ENCODE measurements around the gene POU2F3.

DNA sequence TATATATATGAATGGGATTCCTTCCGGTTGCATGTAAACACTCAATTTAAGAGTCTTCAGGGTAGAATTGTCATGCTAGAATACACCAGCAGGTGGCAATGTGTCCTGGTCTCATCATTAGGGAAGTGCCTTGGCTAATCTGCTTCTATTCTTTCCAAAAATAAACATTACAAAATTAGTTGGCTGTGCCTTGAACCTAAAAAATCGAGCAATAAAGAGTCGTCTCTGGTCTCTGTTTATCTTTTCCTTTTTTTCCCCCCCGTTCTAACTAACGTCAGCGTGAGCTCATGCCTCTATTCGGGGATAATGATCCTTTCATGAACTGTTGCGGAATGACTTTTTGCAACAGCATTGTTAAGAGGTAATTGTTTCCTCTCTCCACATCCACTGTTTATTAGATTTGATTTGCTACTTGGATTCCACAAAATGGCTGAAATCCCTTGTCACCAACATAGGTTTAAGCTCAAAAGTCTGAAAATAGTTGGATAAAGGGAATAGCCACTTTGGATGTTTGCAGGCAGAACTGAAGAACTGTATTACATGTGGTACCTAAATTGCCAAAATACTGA is 95.0 kb downstream of the POU2F3 start:
- TF ChIP-seq EGR1 (IDR thresholded peaks at IDR 0.05) (no peak), EP300 (IDR thresholded peaks at IDR 0.05; ENCODE audit: borderline replicate concordance) (no peak), RAD21 (IDR thresholded peaks at IDR 0.05; ENCODE audit: low read depth) (peak; percentile 73), TAF1 (IDR thresholded peaks at IDR 0.05; ENCODE audit: low read depth) (no peak), CEBPB (IDR thresholded peaks at IDR 0.05) (peak; percentile 32), YY1 (IDR thresholded peaks at IDR 0.05; ENCODE audit: low read depth) (peak; percentile 49; the same call in 1 of the 2 replicates), ZBTB7A (IDR thresholded peaks at IDR 0.05; ENCODE audit: low read depth) (no peak), TEAD4 (IDR thresholded peaks at IDR 0.05) (no peak), CREB1 (IDR thresholded peaks at IDR 0.05; ENCODE audit: low read depth) (no peak)
- TF ChIP-seq, protein P1, sequence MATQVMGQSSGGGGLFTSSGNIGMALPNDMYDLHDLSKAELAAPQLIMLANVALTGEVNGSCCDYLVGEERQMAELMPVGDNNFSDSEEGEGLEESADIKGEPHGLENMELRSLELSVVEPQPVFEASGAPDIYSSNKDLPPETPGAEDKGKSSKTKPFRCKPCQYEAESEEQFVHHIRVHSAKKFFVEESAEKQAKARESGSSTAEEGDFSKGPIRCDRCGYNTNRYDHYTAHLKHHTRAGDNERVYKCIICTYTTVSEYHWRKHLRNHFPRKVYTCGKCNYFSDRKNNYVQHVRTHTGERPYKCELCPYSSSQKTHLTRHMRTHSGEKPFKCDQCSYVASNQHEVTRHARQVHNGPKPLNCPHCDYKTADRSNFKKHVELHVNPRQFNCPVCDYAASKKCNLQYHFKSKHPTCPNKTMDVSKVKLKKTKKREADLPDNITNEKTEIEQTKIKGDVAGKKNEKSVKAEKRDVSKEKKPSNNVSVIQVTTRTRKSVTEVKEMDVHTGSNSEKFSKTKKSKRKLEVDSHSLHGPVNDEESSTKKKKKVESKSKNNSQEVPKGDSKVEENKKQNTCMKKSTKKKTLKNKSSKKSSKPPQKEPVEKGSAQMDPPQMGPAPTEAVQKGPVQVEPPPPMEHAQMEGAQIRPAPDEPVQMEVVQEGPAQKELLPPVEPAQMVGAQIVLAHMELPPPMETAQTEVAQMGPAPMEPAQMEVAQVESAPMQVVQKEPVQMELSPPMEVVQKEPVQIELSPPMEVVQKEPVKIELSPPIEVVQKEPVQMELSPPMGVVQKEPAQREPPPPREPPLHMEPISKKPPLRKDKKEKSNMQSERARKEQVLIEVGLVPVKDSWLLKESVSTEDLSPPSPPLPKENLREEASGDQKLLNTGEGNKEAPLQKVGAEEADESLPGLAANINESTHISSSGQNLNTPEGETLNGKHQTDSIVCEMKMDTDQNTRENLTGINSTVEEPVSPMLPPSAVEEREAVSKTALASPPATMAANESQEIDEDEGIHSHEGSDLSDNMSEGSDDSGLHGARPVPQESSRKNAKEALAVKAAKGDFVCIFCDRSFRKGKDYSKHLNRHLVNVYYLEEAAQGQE (IDR thresholded peaks at IDR 0.05; ENCODE audit: low read depth) = no peak
- TF ChIP-seq, protein P2, sequence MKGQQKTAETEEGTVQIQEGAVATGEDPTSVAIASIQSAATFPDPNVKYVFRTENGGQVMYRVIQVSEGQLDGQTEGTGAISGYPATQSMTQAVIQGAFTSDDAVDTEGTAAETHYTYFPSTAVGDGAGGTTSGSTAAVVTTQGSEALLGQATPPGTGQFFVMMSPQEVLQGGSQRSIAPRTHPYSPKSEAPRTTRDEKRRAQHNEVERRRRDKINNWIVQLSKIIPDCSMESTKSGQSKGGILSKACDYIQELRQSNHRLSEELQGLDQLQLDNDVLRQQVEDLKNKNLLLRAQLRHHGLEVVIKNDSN (IDR thresholded peaks at IDR 0.05) = no peak
